K562 (cell line): ENCODE results near the gene GBF1. TPM values are rescaled to one million over a fixed set of nuclear protein-coding genes. Genes with fewer than 3 reads are reported as not detected.

Source experiments
- ATAC-seq: fragments of 200-7000 bp; cut with Tn5 transposase; 3 replicates; pipeline ENCODE4 v1.9.1; 2020; ENCODE audit warnings: moderate library complexity
- BruUV-seq: library from RNA; stranded (reverse); fragments of 400-500 nt; replicated peaks from 2 replicates; lab custom pipeline; 2021; lab: Mats Ljungman, UMichigan
- CTCF ChIA-PET: fragments of 300-600 bp; formaldehyde crosslinking; extraction: SDS; loops from one replicate; lab custom pipeline; 2021; ENCODE audit warnings: low intra/inter-chr PET ratio; lab: Yijun Ruan, JAX
- POLR2A ChIA-PET: fragments of 300-600, 350-650 bp; sonication (Branson Sonifier 250); formaldehyde crosslinking; extraction: SDS; loops from one replicate; lab custom pipeline; 2021; ENCODE audit warnings: antibody characterized with exemption, inconsistent platforms; lab: Yijun Ruan, JAX
- DNase-seq, 4 experiments: peaks; one replicate each; pipeline versions ENCODE4 v3.0.0 to v3.0.0-alpha.2; 2011 to 2018; ENCODE audit warnings: low spot score in 3 of 4, mixed read lengths in 3 of 4; ENCODE audit errors: extremely low read depth in 1 of 4
- FAIRE-seq: peaks from 2 replicates; lab custom pipeline; 2011; peaks lifted over from hg19 to GRCh38; lab: Jason Lieb, UNC
- H2AFZ ChIP-seq: 2 replicates; pipeline ENCODE4 v1.6.0; 2011; ENCODE audit warnings: low read depth, low read length, control low read depth, inconsistent platforms
- H3K27ac ChIP-seq: fragments of 200-600 bp; 3 replicates; pipeline ENCODE4 v1.8.0; 2011; ENCODE audit warnings: low read depth, mild to moderate bottlenecking, control low read depth, inconsistent platforms, low read length, moderate library complexity, mixed read lengths; ENCODE audit errors: extremely low read depth
- H3K27me3 ChIP-seq, 2 experiments: fragments of 300-600 bp in 1 of 2; 2 replicates in 1 of 2; 3 replicates in 1 of 2; pipeline versions ENCODE4 v1.6.0 to v1.8.0; 2011; ENCODE audit warnings: inconsistent platforms in 2 of 2, low read length in 2 of 2, mild to moderate bottlenecking in 1 of 2, mixed read lengths in 1 of 2, moderate library complexity in 1 of 2; ENCODE audit not compliant: control insufficient read depth in 2 of 2, insufficient read depth in 2 of 2
- H3K36me3 ChIP-seq: fragments of 300-600 bp; 3 replicates; pipeline ENCODE4 v1.8.0; 2011; ENCODE audit warnings: mild to moderate bottlenecking, low read length, inconsistent platforms; ENCODE audit not compliant: control insufficient read depth, insufficient read depth
- H3K4me1 ChIP-seq, 2 experiments: fragments of 200-600 bp in 1 of 2; replicated peaks in 1 of 2; 2 replicates in 1 of 2; 3 replicates in 1 of 2; pipeline versions ENCODE4 v1.5.1 to v1.8.0; 2011; ENCODE audit warnings: inconsistent platforms in 2 of 2, low read length in 2 of 2, mild to moderate bottlenecking in 1 of 2, mixed read lengths in 1 of 2, moderate library complexity in 1 of 2; ENCODE audit not compliant: control insufficient read depth in 2 of 2, insufficient read depth in 2 of 2
- H3K4me2 ChIP-seq: 2 replicates; pipeline ENCODE4 v1.6.1; 2011; ENCODE audit warnings: low read length, control low read depth, inconsistent platforms, mixed read lengths; ENCODE audit not compliant: insufficient read depth
- H3K4me3 ChIP-seq: fragments of 200-600 bp; sonication (generic), shearing (Covaris generic); 2 replicates; pipeline ENCODE4 v1.5.1; 2016; ENCODE audit warnings: control low read depth, inconsistent platforms
- H3K79me2 ChIP-seq: fragments of 200-600 bp; 3 replicates; pipeline ENCODE4 v1.8.0; 2011; ENCODE audit warnings: low read length, inconsistent platforms; ENCODE audit not compliant: control insufficient read depth, insufficient read depth
- H3K9ac ChIP-seq, 2 experiments: 2 replicates each; pipeline versions ENCODE4 v1.6.0 to v1.6.1; 2011; ENCODE audit warnings: low read depth in 2 of 2, low read length in 2 of 2, control low read depth in 1 of 2, inconsistent platforms in 1 of 2, mild to moderate bottlenecking in 1 of 2, mixed read lengths in 1 of 2; ENCODE audit not compliant: insufficient read depth in 1 of 2
- H3K9me1 ChIP-seq: one replicate; pipeline ENCODE4 v1.6.0; 2011; ENCODE audit warnings: inconsistent platforms, mild to moderate bottlenecking, low read length, moderate library complexity; ENCODE audit not compliant: control insufficient read depth, insufficient read depth
- H3K9me3 ChIP-seq: replicated peaks from 2 replicates; pipeline ENCODE4 v1.5.1; 2011; ENCODE audit warnings: low read depth, low read length, inconsistent platforms; ENCODE audit not compliant: control insufficient read depth, insufficient read depth
- H4K20me1 ChIP-seq: replicated peaks from 2 replicates; pipeline ENCODE4 v1.6.1; 2011; ENCODE audit warnings: low read length, inconsistent platforms, mixed read lengths; ENCODE audit not compliant: control insufficient read depth, insufficient read depth
- CBX2 ChIP-seq: fragments of 200-600 bp; sonication (generic); IDR thresholded peaks from one replicate; pipeline ENCODE4 v1.6.1; 2012; ENCODE audit warnings: mild to moderate bottlenecking, low read length, inconsistent platforms; ENCODE audit not compliant: insufficient read depth, poor library complexity, severe bottlenecking
- ETV6 ChIP-seq, 3 experiments: fragments of 150-350 bp in 1 of 3; sonication (generic) in 1 of 3; formaldehyde crosslinking in 1 of 3; IDR thresholded peaks; 2 replicates each; pipeline versions ENCODE4 v1.6.1 to v1.8.0; 2014 to 2022; ENCODE audit warnings: borderline replicate concordance in 2 of 3, low read depth in 2 of 3, antibody characterized with exemption in 1 of 3, low read length in 1 of 3, mild to moderate bottlenecking in 1 of 3, missing genetic modification reagents in 1 of 3
- JUN ChIP-seq, 2 experiments: sonication (generic) in 1 of 2; formaldehyde crosslinking in 1 of 2; IDR thresholded peaks; 2 replicates each; pipeline versions ENCODE4 v1.6.1 to v1.8.0; 2012 to 2022; ENCODE audit warnings: borderline replicate concordance in 2 of 2, mild to moderate bottlenecking in 2 of 2, improper control_type of control experiment in 1 of 2, low read depth in 1 of 2, low read length in 1 of 2, missing genetic modification reagents in 1 of 2
- KLF1 ChIP-seq: fragments of 450-650 bp; IDR thresholded peaks from 2 replicates; pipeline ENCODE4 v1.6.1; 2016; ENCODE audit warnings: missing genetic modification characterization, missing compliant biosample characterization
- RREB1 ChIP-seq: fragments of 250-450 bp; sonication (Bioruptor Pico); IDR thresholded peaks from 2 replicates; pipeline ENCODE4 v1.4.0; 2020
- SMARCC2 ChIP-seq: fragments of 450-650 bp; IDR thresholded peaks from 2 replicates; pipeline ENCODE4 v1.6.1; 2017; ENCODE audit warnings: antibody characterized with exemption, moderate library complexity, mild to moderate bottlenecking, low read depth
- XRCC3 ChIP-seq: fragments of 450-650 bp; IDR thresholded peaks from 2 replicates; pipeline ENCODE4 v1.6.1; 2017; ENCODE audit warnings: mild to moderate bottlenecking, moderate library complexity
- ZNF263 ChIP-seq: sonication (generic); formaldehyde crosslinking; IDR thresholded peaks from 2 replicates; pipeline ENCODE4 v1.8.0; 2022; ENCODE audit warnings: mild to moderate bottlenecking, missing genetic modification reagents, borderline replicate concordance
- ZNF778 ChIP-seq: fragments of 450-650 bp; formaldehyde crosslinking; IDR thresholded peaks from 2 replicates; pipeline ENCODE4 v1.4.0; 2020; ENCODE audit warnings: mild to moderate bottlenecking, moderate library complexity
- WGBS: fragments of 100-300 bp; shearing (Covaris generic); methylation state at CpG from one replicate; pipeline ENCODE4 v1.1.6; 2016; ENCODE audit warnings: low coverage, mixed read lengths; ENCODE audit not compliant: insufficient coverage; ENCODE audit errors: missing lambda C conversion rate; 5-methylcytosine and 5-hydroxymethylcytosine counted together
- in situ Hi-C: fragments of 300-500 bp; cut with MboI; formaldehyde crosslinking; loops from 4 replicates; pipeline ENCODE4 v1.15.0; 2018; ENCODE audit warnings: inconsistent platforms, mixed read lengths
- intact Hi-C: fragments of 100-400 bp; cut with micrococcal nuclease; formaldehyde crosslinking; loops from 2 replicates; pipeline ENCODE4 v1.14.2; 2022
- polyA plus RNA-seq, 8 experiments: library from polyadenylated mRNA; depleted of rRNA in 4 of 8; stranded (reverse) in 5 of 8; unstranded in 3 of 8; fragments of >200 nt; fragmentation: Nextera tagmentation in 2 of 8; fragmentation: Illumina TruSeq in 1 of 8; extraction: Ambion mirVana in 2 of 8; extraction: Trizol in 1 of 8; gene quantifications; 2 replicates each; pipeline versions ENCODE4 v1.2.1 to v1.2.3, GENCODE V29; 2011 to 2014; ENCODE audit warnings: inconsistent platforms in 1 of 8, missing spikeins in 1 of 8
- total RNA-seq, 7 experiments: library from RNA; depleted of rRNA in 6 of 7; stranded (reverse); fragments of >200 nt in 6 of 7; fragmentation: Illumina TruSeq in 2 of 7; extraction: Trizol in 2 of 7; gene quantifications; 2 replicates each; pipeline versions ENCODE4 v1.2.1 to v1.2.3, GENCODE V29; 2011 to 2021; ENCODE audit warnings: low replicate concordance in 1 of 7

Gene GBF1
- total and polyA plus RNA-seq, 9 of the 15 experiments (the other 6 are each of a cell fraction or from before 2014, with no cell fraction given) = 0.69 to 28.0 (median 10.3) TPM

GRCh38 chr10:102375867-102376266 is 130.5 kb downstream of the GBF1 start:
- no peak for TF ChIP-seq CBX2
- no peak for TF ChIP-seq ZNF778
- TF ChIP-seq ZNF263 (CRISPR knock-in tag) = no peak
- TF ChIP-seq KLF1 (tag) = no peak
- H4K20me1 ChIP-seq = no peaks in the 10 kb centered on the region
- H3K4me2 ChIP-seq = no peak overlapping the region
- H3K27ac ChIP-seq = no peak overlapping the region
- ChIA-PET POLR2A (interaction anchor here (1.4 to 1.5 kb wide), 2 partner anchors 8 to 13 kb away, joined by 3 to 6 read pairs; no protein-coding TSS in a partner anchor), CTCF (no interaction called here)
- in situ Hi-C loops (loop anchor here (25.0 kb wide), 1 partner anchor 211 kb away; no protein-coding TSS in a partner anchor), intact Hi-C loops (no loop called here)
- DNase-seq (no peak), ATAC-seq (no peak), FAIRE-seq (no peak)
- H3K79me2 ChIP-seq = no peaks in the 10 kb centered on the region
- no peak overlapping the region for H2AFZ ChIP-seq
- H3K4me3 ChIP-seq = no peak overlapping the region
- H3K9me1 ChIP-seq = no peaks in the 10 kb centered on the region
- no peak overlapping the region for H3K9ac ChIP-seq
- 96% methylated on average over 2 of the region's 2 CpGs for WGBS
- BruUV-seq = no TSS peak
- no peaks in the 10 kb centered on the region for H3K9me3 ChIP-seq
- H3K36me3 ChIP-seq = peaks cover 55% of the 10 kb centered on the region; the same call in 2 of the 3 replicates
- no peaks in the 10 kb centered on the region for H3K27me3 ChIP-seq
- no peaks in the 10 kb centered on the region for H3K4me1 ChIP-seq

- ATAC-seq = no peak
- POLR2A ChIA-PET = no interaction called here
- no peak overlapping the region for H3K9ac ChIP-seq
- no peaks in the 10 kb centered on the region for H3K9me1 ChIP-seq
- CTCF ChIA-PET = no interaction called here
- H3K4me2 ChIP-seq = no peak overlapping the region
- in situ Hi-C loops = loop anchor here (25.0 kb wide), 1 partner anchor 210 kb away; no protein-coding TSS in a partner anchor
- DNase-seq = no peak
- intact Hi-C loops = no loop called here
- H3K4me3 ChIP-seq = no peak overlapping the region
- no peak overlapping the region for H2AFZ ChIP-seq
- 95% methylated on average over 12 of the region's 12 CpGs for WGBS
- peaks cover 0 to 1% of the 10 kb centered on the region in 2 experiments; a peak in 1 of 5 replicates for H3K4me1 ChIP-seq
- no peaks in the 10 kb centered on the region for H4K20me1 ChIP-seq
- no peaks in the 10 kb centered on the region for H3K9me3 ChIP-seq
- H3K79me2 ChIP-seq = no peaks in the 10 kb centered on the region
- H3K27me3 ChIP-seq = no peaks in the 10 kb centered on the region
- peaks cover 55% of the 10 kb centered on the region; the same call in 2 of the 3 replicates for H3K36me3 ChIP-seq
- H3K27ac ChIP-seq = no peak overlapping the region
- no TSS peak for BruUV-seq
- no peak for FAIRE-seq
- no peak for TF ChIP-seq ETV6 (IDR thresholded peaks at IDR 0.05; ENCODE audit: borderline replicate concordance in 1 of 2, low read depth in 2 of 2, low read length in 1 of 2)
- TF ChIP-seq ETV6 (CRISPR knock-in tag; IDR thresholded peaks at IDR 0.05; ENCODE audit: borderline replicate concordance) = no peak
- no peak for TF ChIP-seq SMARCC2
- TF ChIP-seq RREB1 = no peak
- no peak for TF ChIP-seq XRCC3
- no peak for TF ChIP-seq JUN (IDR thresholded peaks at IDR 0.05; ENCODE audit: borderline replicate concordance, low read depth, low read length)
- TF ChIP-seq JUN (CRISPR knock-in tag; IDR thresholded peaks at IDR 0.05; ENCODE audit: borderline replicate concordance) = no peak
Measured at GRCh38 chr10:102376901-102377300, 131.6 kb downstream of the GBF1 start.
